Measurements from ENCODE around the gene BANF1. TPM values are rescaled to one million over a fixed set of nuclear protein-coding genes. Genes with fewer than 3 reads are reported as not detected.

Gene BANF1
- total RNA-seq, 1 experiment from 2014 or later, result 124 TPM

DNA sequence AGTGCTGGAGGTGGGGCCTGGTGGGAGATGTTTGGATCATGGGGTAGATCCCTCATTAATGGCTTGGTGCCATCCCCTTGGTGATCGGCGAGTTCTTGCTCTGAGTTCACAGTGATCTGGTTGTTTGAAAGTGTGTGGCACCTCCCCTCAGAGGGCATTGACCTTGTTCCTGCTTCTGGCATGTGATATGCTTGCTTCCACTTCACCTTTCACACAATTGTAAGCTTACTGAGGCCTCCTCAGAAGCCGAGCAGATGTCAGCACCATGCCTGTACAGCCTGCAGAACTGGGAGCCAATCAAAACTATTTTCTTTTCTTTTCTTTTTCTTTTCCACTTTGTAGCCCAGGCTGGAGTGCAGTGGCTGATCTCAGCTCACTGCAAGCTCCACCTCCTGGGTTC is 35.0 kb downstream of the BANF1 start:
- H3K4me1 ChIP-seq (ENCODE audit: insufficient read depth, low read length), result no peaks in the 10 kb centered on the region
- no peaks in the 10 kb centered on the region for H3K9me2 ChIP-seq (replicated peaks; ENCODE audit: low read length)
- H3K27me3 ChIP-seq (ENCODE audit: low read length), result no peaks in the 10 kb centered on the region
- no peaks in the 10 kb centered on the region for H3F3A ChIP-seq (ENCODE audit: low read length, unreplicated experiment)
- H3K4me3 ChIP-seq (ENCODE audit: low read length), result no peak overlapping the region
- no peaks in the 10 kb centered on the region for H3K9me3 ChIP-seq (ENCODE audit: low read length)
- no peak overlapping the region for H2AFZ ChIP-seq (ENCODE audit: low read length)
- TF ChIP-seq EZH2 (IDR thresholded peaks at IDR 0.05; ENCODE audit: low read length, unreplicated experiment) (no peak), CTCF (conservative IDR thresholded peaks at IDR 0.05; ENCODE audit: low read depth, low read length) (no peak), EZH2phosphoT487 (IDR thresholded peaks at IDR 0.05; ENCODE audit: borderline replicate concordance, low read length) (no peak)
- no peak overlapping the region for H3K27ac ChIP-seq (ENCODE audit: low read length)
- ChIA-PET CTCF (no interaction called here), POLR2A (ENCODE audit: unreplicated experiment) (no interaction called here)
- no peak for ATAC-seq
- H4K20me1 ChIP-seq (ENCODE audit: low read length), result no peaks in the 10 kb centered on the region
- H3K79me2 ChIP-seq (ENCODE audit: low read length), result no peaks in the 10 kb centered on the region
- BruUV-seq (replicated peaks), result no TSS peak
- no peak for DNase-seq
- H3K4me2 ChIP-seq (ENCODE audit: low read length), result no peak overlapping the region
- intact Hi-C loops (cut with micrococcal nuclease), result no loop called here
- no peaks in the 10 kb centered on the region for H3K36me3 ChIP-seq (ENCODE audit: low read depth, low read length)
- H3K9ac ChIP-seq (ENCODE audit: low read length), result no peak overlapping the region

DNA sequence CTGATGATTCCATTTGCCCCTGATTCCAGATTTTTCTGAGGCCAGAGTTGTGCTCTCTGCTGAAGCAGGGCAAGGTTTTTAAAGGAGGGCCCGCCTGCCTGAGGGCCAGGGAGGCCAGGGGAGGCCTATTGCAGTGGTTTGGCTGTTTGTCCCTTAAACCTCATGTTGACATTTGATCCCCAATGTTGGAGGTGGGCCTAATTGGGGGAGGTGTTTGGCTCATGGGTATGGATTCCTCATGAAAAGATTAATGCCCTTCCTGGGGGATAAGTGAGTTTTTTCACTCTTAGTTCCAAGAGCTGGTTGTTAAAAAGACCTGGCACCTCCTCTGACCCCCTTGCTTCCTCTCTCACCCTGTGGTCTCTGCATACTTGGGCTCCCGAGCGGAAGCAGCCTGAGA is 37.5 kb downstream of the BANF1 start:
- ATAC-seq (no peak), DNase-seq (no peak)
- H3K4me3 ChIP-seq (ENCODE audit: low read length), result no peak overlapping the region
- H3K9me2 ChIP-seq (replicated peaks; ENCODE audit: low read length), result no peaks in the 10 kb centered on the region
- H3K9me3 ChIP-seq (ENCODE audit: low read length), result no peaks in the 10 kb centered on the region
- H3F3A ChIP-seq (ENCODE audit: low read length, unreplicated experiment), result no peaks in the 10 kb centered on the region
- H3K27ac ChIP-seq (ENCODE audit: low read length), result no peak overlapping the region
- no peak overlapping the region for H3K9ac ChIP-seq (ENCODE audit: low read length)
- no peak for TF ChIP-seq EZH2phosphoT487 (IDR thresholded peaks at IDR 0.05; ENCODE audit: borderline replicate concordance, low read length)
- TF ChIP-seq EZH2 (IDR thresholded peaks at IDR 0.05; ENCODE audit: low read length, unreplicated experiment), result no peak
- TF ChIP-seq CTCF (conservative IDR thresholded peaks at IDR 0.05; ENCODE audit: low read depth, low read length), result no peak
- H3K4me1 ChIP-seq (ENCODE audit: insufficient read depth, low read length), result no peaks in the 10 kb centered on the region
- no peaks in the 10 kb centered on the region for H3K79me2 ChIP-seq (ENCODE audit: low read length)
- H3K4me2 ChIP-seq (ENCODE audit: low read length), result no peak overlapping the region
- no peak overlapping the region for H2AFZ ChIP-seq (ENCODE audit: low read length)
- no TSS peak for BruUV-seq (replicated peaks)
- no peaks in the 10 kb centered on the region for H4K20me1 ChIP-seq (ENCODE audit: low read length)
- intact Hi-C loops (cut with micrococcal nuclease), result no loop called here
- no peaks in the 10 kb centered on the region for H3K27me3 ChIP-seq (ENCODE audit: low read length)
- H3K36me3 ChIP-seq (ENCODE audit: low read depth, low read length), result no peaks in the 10 kb centered on the region
- POLR2A ChIA-PET (ENCODE audit: unreplicated experiment), result no interaction called here
- CTCF ChIA-PET, result no interaction called here

DNA sequence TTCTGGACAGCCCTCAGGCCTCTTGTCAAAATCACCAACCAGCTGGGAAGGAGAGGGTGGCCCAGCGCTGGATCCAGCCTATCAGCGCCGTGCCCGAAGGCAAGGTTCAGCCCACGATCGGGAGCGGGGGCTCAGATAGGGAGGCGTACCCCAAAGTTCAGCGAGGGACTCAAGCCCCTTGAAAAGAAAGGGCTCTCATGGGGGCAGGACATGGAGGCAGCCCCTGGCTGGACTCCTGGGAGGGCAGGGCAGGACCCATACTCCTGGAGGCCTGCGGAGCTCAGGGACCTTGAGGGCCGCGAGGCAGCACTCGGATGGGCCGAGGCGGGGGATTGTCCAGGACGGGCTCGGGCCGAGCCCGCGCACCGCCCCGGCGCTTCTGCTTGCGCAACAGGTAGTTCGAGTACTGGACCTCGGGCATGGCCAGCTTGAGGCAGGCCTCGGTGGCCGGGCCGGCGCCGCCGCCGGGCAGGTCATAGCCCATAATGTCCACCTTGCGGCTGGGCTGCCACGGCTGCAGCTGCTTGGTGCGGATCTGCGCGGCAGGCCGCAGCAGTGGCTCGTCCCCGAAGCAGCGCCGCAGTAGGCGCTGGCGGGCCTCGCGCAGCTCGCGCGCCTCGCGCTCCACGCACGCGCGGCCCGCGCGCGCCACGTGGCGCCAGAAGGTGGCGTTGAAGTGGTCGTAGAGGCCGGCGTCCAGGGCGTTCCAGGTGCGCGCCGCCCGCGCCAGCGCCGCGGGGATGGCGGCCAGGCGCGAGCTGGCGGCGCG is 40.1 kb downstream of the BANF1 start:
- ChIA-PET POLR2A (ENCODE audit: unreplicated experiment) (no interaction called here), CTCF (no interaction called here)
- no TSS peak for BruUV-seq (replicated peaks)
- DNase-seq (no peak), ATAC-seq (no peak)
- Histone ChIP-seq H3F3A (ENCODE audit: low read length, unreplicated experiment) (no peaks in the 10 kb centered on the region), H3K27me3 (ENCODE audit: low read length) (no peaks in the 10 kb centered on the region), H3K79me2 (ENCODE audit: low read length) (no peaks in the 10 kb centered on the region), H2AFZ (ENCODE audit: low read length) (no peak overlapping the region), H3K4me1 (ENCODE audit: insufficient read depth, low read length) (no peaks in the 10 kb centered on the region), H3K27ac (ENCODE audit: low read length) (no peak overlapping the region), H3K9me3 (ENCODE audit: low read length) (no peaks in the 10 kb centered on the region), H3K4me3 (ENCODE audit: low read length) (no peak overlapping the region), H3K4me2 (ENCODE audit: low read length) (no peak overlapping the region), H3K9ac (ENCODE audit: low read length) (no peak overlapping the region), H4K20me1 (ENCODE audit: low read length) (no peaks in the 10 kb centered on the region), H3K36me3 (ENCODE audit: low read depth, low read length) (no peaks in the 10 kb centered on the region), H3K9me2 (replicated peaks; ENCODE audit: low read length) (no peaks in the 10 kb centered on the region)
- intact Hi-C loops (cut with micrococcal nuclease), result no loop called here
- TF ChIP-seq EZH2phosphoT487 (IDR thresholded peaks at IDR 0.05; ENCODE audit: borderline replicate concordance, low read length) (no peak), EZH2 (IDR thresholded peaks at IDR 0.05; ENCODE audit: low read length, unreplicated experiment) (no peak), CTCF (conservative IDR thresholded peaks at IDR 0.05; ENCODE audit: low read depth, low read length) (no peak)

Data from PC-3 (cell line).